CD4-positive, CD25-positive, alpha-beta regulatory T cell (primary cell): ENCODE results near the gene COL26A1. TPM values are rescaled to one million over a fixed set of nuclear protein-coding genes. Genes with fewer than 3 reads are reported as not detected.

Source experiments
- ATAC-seq, 2 donors: fragments of 150-1000 bp; cut with Tn5 transposase; one replicate each; pipeline ENCODE4 v1.10.0; 2021; ENCODE audit warnings: low read depth in 2 of 2, moderate number of reproducible peaks in 2 of 2, moderate library complexity in 1 of 2
- DNase-seq, 3 donors: peaks; one replicate each; pipeline versions ENCODE4 v3.0.0 to v3.0.0-alpha.2; 2012 to 2022; ENCODE audit warnings: mixed read lengths in 1 of 3
- H3K27ac ChIP-seq: one replicate; pipeline ENCODE4 v1.7.0; 2013; ENCODE audit warnings: mild to moderate bottlenecking, low read length; ENCODE audit not compliant: insufficient read depth, poor library complexity, severe bottlenecking
- H3K27me3 ChIP-seq: one replicate; pipeline ENCODE4 v1.7.0; 2013; ENCODE audit warnings: low read length; ENCODE audit not compliant: control insufficient read depth, insufficient read depth
- H3K36me3 ChIP-seq: one replicate; pipeline ENCODE4 v1.7.0; 2013; ENCODE audit warnings: mild to moderate bottlenecking, low read length, moderate library complexity; ENCODE audit not compliant: control insufficient read depth, insufficient read depth
- H3K4me1 ChIP-seq: 2 replicates; pipeline ENCODE4 v1.7.0; 2013; ENCODE audit warnings: mild to moderate bottlenecking, low read length; ENCODE audit not compliant: insufficient read depth, control insufficient read depth, poor library complexity, severe bottlenecking
- H3K4me3 ChIP-seq: one replicate; pipeline ENCODE4 v1.7.0; 2013; ENCODE audit warnings: low read depth, mild to moderate bottlenecking, low read length, moderate library complexity
- H3K9me3 ChIP-seq, 2 experiments: 1 replicate in 1 of 2; 2 replicates in 1 of 2; pipeline ENCODE4 v1.7.0; 2013; ENCODE audit warnings: low read length in 2 of 2, mild to moderate bottlenecking in 1 of 2, moderate library complexity in 1 of 2; ENCODE audit not compliant: control insufficient read depth in 2 of 2
- H3K27ac Mint-ChIP-seq, 3 donors: one replicate each; pipeline ENCODE4 v1.8.0; 2020 to 2022; ENCODE audit warnings: mild to moderate bottlenecking in 3 of 3, mixed read lengths in 3 of 3, moderate library complexity in 2 of 3
- H3K27me3 Mint-ChIP-seq: one replicate; pipeline ENCODE4 v1.8.0; 2022; ENCODE audit warnings: mild to moderate bottlenecking, mixed read lengths
- H3K36me3 Mint-ChIP-seq: one replicate; pipeline ENCODE4 v1.8.0; 2020; ENCODE audit warnings: mixed read lengths
- H3K4me1 Mint-ChIP-seq, 4 donors: one replicate each; pipeline ENCODE4 v1.8.0; 2020 to 2022; ENCODE audit warnings: mixed read lengths in 4 of 4, mild to moderate bottlenecking in 1 of 4
- H3K4me3 Mint-ChIP-seq, 4 donors: one replicate each; pipeline ENCODE4 v1.8.0; 2020 to 2022; ENCODE audit warnings: mild to moderate bottlenecking in 4 of 4, mixed read lengths in 4 of 4, moderate library complexity in 3 of 4
- H3K9me3 Mint-ChIP-seq, 7 donors: one replicate each; pipeline ENCODE4 v1.8.0; 2020 to 2022; ENCODE audit warnings: mixed read lengths in 7 of 7, mild to moderate bottlenecking in 3 of 7, moderate library complexity in 2 of 7
- polyA plus RNA-seq, 4 donors: library from polyadenylated mRNA; unstranded; fragments of 300-500 nt; fragmentation: Illumina TruSeq; gene quantifications; one replicate each; pipeline ENCODE4 v1.2.3, GENCODE V29; 2021
- total RNA-seq: library from RNA; stranded (reverse); gene quantifications from one replicate; pipeline ENCODE4 v1.2.3, GENCODE V29; 2022

The COL26A1 gene
- total and polyA plus RNA-seq, 5 donors from 2014 or later, result not detected

- no peaks in the 10 kb centered on the region for H3K4me1 Mint-ChIP-seq
- peaks cover 0 to under 1% (median 0%) of the 10 kb centered on the region in 7 donors for H3K9me3 Mint-ChIP-seq
- H3K36me3 Mint-ChIP-seq, result no peaks in the 10 kb centered on the region
- H3K4me3 Mint-ChIP-seq, result no peak overlapping the region
- peaks cover 2% of the 10 kb centered on the region for H3K27me3 ChIP-seq
- no peaks in the 10 kb centered on the region for H3K9me3 ChIP-seq
- DNase-seq, result no peak
- H3K4me1 ChIP-seq, result no peaks in the 10 kb centered on the region
- H3K27me3 Mint-ChIP-seq, result peaks cover 1% of the 10 kb centered on the region
- H3K4me3 ChIP-seq, result no peak overlapping the region
- no peak for ATAC-seq
- no peak overlapping the region for H3K27ac ChIP-seq
- no peaks in the 10 kb centered on the region for H3K36me3 ChIP-seq
- no peak overlapping the region for H3K27ac Mint-ChIP-seq
Observed at GRCh38 chr7:101534873-101535272, 172.2 kb downstream of the COL26A1 start.

- Histone ChIP-seq H3K36me3 (no peaks in the 10 kb centered on the region), H3K27me3 (peaks cover 2% of the 10 kb centered on the region), H3K4me3 (no peak overlapping the region), H3K4me1 (no peaks in the 10 kb centered on the region), H3K27ac (no peak overlapping the region), H3K9me3 (no peaks in the 10 kb centered on the region)
- no peak overlapping the region for H3K4me3 Mint-ChIP-seq
- ATAC-seq (no peak), DNase-seq (no peak)
- no peaks in the 10 kb centered on the region for H3K4me1 Mint-ChIP-seq
- no peaks in the 10 kb centered on the region for H3K9me3 Mint-ChIP-seq
- H3K36me3 Mint-ChIP-seq, result no peaks in the 10 kb centered on the region
- no peak overlapping the region for H3K27ac Mint-ChIP-seq
- no peaks in the 10 kb centered on the region for H3K27me3 Mint-ChIP-seq
Observed at GRCh38 chr7:101535351-101535751, 172.7 kb downstream of the COL26A1 start.

- Mint-ChIP-seq H3K4me1 (no peaks in the 10 kb centered on the region), H3K9me3 (no peaks in the 10 kb centered on the region), H3K4me3 (no peak overlapping the region), H3K36me3 (no peaks in the 10 kb centered on the region), H3K27ac (no peak overlapping the region), H3K27me3 (no peaks in the 10 kb centered on the region)
- DNase-seq (no peak), ATAC-seq (no peak)
- no peak overlapping the region for H3K4me3 ChIP-seq
- H3K9me3 ChIP-seq, result no peaks in the 10 kb centered on the region
- no peak overlapping the region for H3K27ac ChIP-seq
- no peaks in the 10 kb centered on the region for H3K4me1 ChIP-seq
- H3K27me3 ChIP-seq, result peaks cover 2% of the 10 kb centered on the region
- no peaks in the 10 kb centered on the region for H3K36me3 ChIP-seq
Observed at GRCh38 chr7:101536232-101536631, 173.6 kb downstream of the COL26A1 start.

GRCh38 chr7:101536668-101537067, 174.0 kb downstream of the COL26A1 start:
- Mint-ChIP-seq H3K36me3 (no peaks in the 10 kb centered on the region), H3K4me1 (no peaks in the 10 kb centered on the region), H3K27ac (no peak overlapping the region), H3K9me3 (no peaks in the 10 kb centered on the region), H3K27me3 (no peaks in the 10 kb centered on the region), H3K4me3 (no peak overlapping the region)
- Histone ChIP-seq H3K4me3 (no peak overlapping the region), H3K9me3 (no peaks in the 10 kb centered on the region), H3K36me3 (no peaks in the 10 kb centered on the region), H3K27ac (no peak overlapping the region), H3K4me1 (no peaks in the 10 kb centered on the region), H3K27me3 (peaks cover 2% of the 10 kb centered on the region)
- no peak for ATAC-seq
- DNase-seq, result no peak

- no peaks in the 10 kb centered on the region for H3K36me3 Mint-ChIP-seq
- no peaks in the 10 kb centered on the region for H3K4me1 Mint-ChIP-seq
- DNase-seq, result no peak
- ATAC-seq, result no peak
- no peaks in the 10 kb centered on the region for H3K27me3 Mint-ChIP-seq
- no peak overlapping the region for H3K4me3 Mint-ChIP-seq
- H3K27ac Mint-ChIP-seq, result no peak overlapping the region
- H3K9me3 ChIP-seq, result no peaks in the 10 kb centered on the region
- H3K36me3 ChIP-seq, result no peaks in the 10 kb centered on the region
- H3K9me3 Mint-ChIP-seq, result no peaks in the 10 kb centered on the region
- no peak overlapping the region for H3K27ac ChIP-seq
- no peak overlapping the region for H3K4me3 ChIP-seq
- no peaks in the 10 kb centered on the region for H3K4me1 ChIP-seq
- H3K27me3 ChIP-seq, result peaks cover 2% of the 10 kb centered on the region
Observed at GRCh38 chr7:101537205-101537604, 174.5 kb downstream of the COL26A1 start.

GRCh38 chr7:101537935-101538595, 175.4 kb downstream of the COL26A1 start:
- no peaks in the 10 kb centered on the region for H3K27me3 Mint-ChIP-seq
- no peak overlapping the region for H3K27ac Mint-ChIP-seq
- H3K27me3 ChIP-seq, result no peaks in the 10 kb centered on the region
- H3K9me3 ChIP-seq, result no peaks in the 10 kb centered on the region
- no peaks in the 10 kb centered on the region for H3K4me1 ChIP-seq
- no peak overlapping the region for H3K27ac ChIP-seq
- no peak overlapping the region for H3K4me3 ChIP-seq
- H3K36me3 ChIP-seq, result no peaks in the 10 kb centered on the region
- no peak overlapping the region for H3K4me3 Mint-ChIP-seq
- H3K4me1 Mint-ChIP-seq, result peaks cover 0 to 6% (median 1%) of the 10 kb centered on the region in 4 donors
- no peaks in the 10 kb centered on the region for H3K36me3 Mint-ChIP-seq
- DNase-seq (no peak), ATAC-seq (no peak)
- no peaks in the 10 kb centered on the region for H3K9me3 Mint-ChIP-seq

GRCh38 chr7:101538596-101539459, 176.2 kb downstream of the COL26A1 start:
- Histone ChIP-seq H3K9me3 (no peaks in the 10 kb centered on the region), H3K4me1 (no peaks in the 10 kb centered on the region), H3K36me3 (no peaks in the 10 kb centered on the region), H3K27me3 (no peaks in the 10 kb centered on the region), H3K27ac (no peak overlapping the region), H3K4me3 (no peak overlapping the region)
- ATAC-seq (peak in 1 of 2 donors; percentile 28), DNase-seq (peak; percentile 22 to 40 (median 26))
- Mint-ChIP-seq H3K27me3 (no peaks in the 10 kb centered on the region), H3K36me3 (no peaks in the 10 kb centered on the region), H3K4me3 (no peak overlapping the region), H3K4me1 (peaks cover 0 to 7% (median 1%) of the 10 kb centered on the region in 4 donors), H3K9me3 (no peaks in the 10 kb centered on the region), H3K27ac (peak overlapping the region in 1 of 3 donors; percentile 43)
